T-helper 22 cell (primary cell): ENCODE data around the gene UCP2.
A peak's percentile ranks its signal among the peaks of the same experiment; 100 is the strongest.
"Not testable (repeated sequence)": the region's sequence is repeated elsewhere in the genome, so short reads cannot be mapped to it uniquely, and the experiment has no call there.

Source experiments
- DNase-seq: peaks from one replicate; pipeline ENCODE4 v3.0.0-alpha.2; 2020; ENCODE audit warnings: low read depth

Gene UCP2

DNA sequence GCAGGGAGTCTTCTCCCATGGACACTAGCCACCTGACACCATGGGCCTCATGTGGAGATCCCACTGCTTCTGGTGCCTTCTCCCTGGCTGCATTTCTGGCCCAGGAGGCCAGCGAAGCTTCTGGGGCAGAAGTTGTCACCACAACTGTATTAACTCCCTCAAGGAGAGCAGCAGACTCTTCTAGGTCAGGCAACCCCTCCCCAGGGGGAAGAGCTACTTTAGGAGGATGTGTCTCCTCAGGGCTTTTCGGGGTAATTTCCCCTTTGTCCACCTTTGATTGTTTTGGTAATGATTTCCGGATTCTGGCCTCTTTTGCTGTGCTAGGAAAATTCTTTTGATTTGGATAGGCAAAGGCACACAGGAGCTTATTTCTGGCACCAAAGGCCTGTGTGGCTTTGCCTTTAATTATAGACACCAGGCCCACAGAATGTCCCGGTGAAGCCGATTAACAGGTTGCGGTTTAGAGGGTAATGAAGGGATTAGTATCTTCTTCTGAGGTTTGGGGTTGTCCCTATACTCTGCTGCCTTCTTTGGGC, 8.9 kb upstream of the UCP2 start:
- DNase-seq: peak; percentile 24

DNA sequence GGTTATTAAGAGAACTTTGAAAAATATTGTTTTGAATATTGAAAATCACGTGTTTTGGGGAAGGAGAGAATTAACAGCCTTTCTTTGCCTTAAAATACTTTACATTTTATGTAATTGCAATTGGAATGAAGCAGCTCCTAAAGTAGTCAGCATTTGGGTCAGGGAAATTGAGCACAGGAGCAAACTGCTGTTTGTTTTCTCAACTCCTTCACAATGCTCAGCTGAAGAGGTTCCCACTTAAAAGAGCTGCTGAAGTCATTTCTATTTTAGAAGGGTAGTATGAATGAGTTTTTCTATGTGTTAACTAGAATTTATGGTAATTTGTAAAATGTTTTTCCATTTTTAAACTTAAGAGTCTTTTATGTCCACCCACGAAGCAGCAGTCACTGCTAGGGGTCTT, 8.1 kb upstream of the UCP2 start:
- no peak for DNase-seq

DNA sequence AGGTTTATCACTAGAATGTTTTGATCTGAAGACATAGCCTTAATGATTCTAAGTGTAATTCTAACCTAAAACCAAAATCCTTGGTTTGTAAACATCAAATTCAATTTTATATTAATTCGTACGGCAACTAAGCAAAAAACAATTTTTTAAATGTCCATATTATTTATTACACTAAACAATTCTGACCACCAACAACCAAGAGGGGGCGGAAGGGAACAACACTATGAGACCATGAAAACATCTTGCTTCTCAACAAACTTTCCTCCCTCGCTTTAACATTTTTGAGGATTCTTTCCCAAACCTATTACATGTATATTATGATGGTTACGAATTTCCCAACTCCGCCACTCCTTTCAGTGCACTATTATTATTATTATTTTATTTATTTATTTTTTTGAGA, 6.5 kb upstream of the UCP2 start:
- DNase-seq: no peak

DNA sequence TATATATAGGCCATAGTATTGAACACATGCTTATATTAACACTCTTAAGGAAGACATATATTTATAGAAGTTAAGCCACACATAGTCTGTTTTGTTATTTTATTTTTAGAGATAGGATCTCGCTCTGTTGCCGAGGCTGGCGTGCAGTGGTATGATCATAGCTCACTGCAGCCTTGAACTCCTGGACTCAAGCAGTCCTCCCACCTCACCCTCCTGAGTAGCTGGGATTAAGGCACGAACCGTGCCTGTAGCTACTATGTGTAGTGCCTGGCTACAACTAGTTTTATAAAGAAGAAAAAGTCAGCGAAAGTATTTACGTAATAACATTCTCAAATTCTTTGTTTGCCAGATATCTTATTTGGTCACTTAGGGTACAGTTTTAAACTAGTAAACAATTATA, 5.6 kb upstream of the UCP2 start:
- DNase-seq: no peak

DNA sequence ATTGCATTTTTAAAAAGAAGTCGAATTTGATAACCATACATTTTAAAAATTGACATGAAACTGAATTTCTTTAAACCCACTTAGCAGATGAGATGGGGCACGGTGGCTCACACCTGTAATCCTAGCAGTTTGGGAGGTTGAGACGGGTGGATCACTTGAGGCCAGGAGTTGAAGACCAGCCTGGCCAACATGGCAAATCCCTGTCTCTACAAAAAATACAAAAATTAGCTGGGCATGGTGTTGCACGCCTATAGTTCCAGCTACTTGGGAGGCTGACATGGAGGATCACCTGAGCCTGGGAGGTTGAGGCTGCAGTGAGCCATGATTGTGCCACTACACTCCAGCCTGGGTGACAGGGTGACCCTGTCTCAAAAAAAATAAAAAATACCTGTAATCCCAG, 3.0 kb upstream of the UCP2 start:
- DNase-seq: not testable (repeated sequence)

DNA sequence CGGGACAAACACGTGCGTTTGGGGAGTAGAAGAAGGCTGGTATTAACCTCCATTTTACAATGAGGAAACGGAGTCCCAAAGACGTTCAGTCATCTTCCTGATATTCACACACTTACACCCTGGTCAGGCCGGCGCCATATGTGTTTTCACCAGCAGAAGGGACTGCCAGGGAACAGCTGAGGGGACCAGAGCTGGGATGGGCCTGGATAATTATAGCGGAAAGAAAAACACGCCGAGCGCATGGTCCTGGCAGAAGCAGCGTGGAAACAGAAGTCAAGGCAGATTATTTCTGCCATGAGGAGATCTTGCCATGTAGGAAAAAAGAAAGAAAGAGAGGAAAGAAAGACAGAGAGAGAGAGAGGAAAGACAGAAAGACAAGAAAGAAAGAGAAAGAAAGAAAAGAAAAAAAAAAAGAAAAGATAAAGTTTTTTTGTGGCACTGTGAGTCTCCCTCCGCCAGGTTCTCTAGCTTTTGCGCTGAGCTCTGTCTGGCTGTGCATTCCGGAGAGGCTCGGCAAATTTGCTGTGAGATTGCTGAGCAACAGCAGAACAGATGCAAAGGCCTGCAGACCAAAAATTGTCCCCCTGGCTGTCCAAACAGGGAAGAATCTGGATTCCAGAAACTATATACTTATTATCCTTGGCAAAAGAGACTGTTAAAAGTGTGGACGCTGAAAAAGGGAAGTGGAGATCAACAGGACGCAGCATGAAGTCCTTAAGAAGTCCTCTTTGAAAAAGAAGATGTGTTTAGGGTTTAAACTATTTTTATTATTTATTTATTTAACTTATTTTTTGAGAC, 1.3 kb upstream of the UCP2 start:
- DNase-seq: no peak

DNA sequence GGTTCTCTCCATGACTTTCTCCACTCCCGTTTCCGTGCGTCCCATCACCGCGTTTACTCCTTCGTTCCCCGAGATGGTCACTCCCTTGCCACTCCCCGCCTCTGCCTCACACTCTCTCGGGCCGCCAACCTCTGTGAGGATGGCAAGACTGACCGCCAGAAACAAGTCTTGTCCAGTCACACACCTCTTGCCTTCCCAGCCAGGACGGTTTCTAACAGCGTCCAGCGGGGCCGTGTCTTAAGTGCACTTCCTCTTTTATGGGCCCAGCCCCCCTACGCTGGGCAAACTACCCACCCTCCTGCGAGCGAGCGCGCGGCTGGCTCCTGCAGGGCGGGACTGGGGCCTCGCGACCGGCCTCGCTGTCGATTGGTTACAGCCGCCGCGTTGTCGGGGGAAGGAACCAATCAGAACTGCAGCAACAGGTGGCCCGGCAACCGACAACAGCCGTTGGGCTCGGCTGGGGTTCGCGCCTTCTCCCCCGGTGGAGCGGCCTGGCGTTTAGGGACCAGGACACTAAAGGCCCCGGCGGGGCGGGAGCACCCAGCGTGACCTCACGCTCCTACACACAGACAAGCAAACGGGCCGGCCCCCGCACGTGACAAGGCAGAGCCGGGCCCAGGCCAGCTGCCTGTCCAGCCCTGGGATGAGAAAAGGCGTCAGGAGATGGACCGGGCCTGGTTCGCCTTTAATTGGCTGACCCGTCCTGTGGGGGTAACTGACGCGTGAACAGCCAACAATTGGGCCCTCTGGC, 522 bp upstream of the UCP2 start:
- peak; percentile 90 for DNase-seq

DNA sequence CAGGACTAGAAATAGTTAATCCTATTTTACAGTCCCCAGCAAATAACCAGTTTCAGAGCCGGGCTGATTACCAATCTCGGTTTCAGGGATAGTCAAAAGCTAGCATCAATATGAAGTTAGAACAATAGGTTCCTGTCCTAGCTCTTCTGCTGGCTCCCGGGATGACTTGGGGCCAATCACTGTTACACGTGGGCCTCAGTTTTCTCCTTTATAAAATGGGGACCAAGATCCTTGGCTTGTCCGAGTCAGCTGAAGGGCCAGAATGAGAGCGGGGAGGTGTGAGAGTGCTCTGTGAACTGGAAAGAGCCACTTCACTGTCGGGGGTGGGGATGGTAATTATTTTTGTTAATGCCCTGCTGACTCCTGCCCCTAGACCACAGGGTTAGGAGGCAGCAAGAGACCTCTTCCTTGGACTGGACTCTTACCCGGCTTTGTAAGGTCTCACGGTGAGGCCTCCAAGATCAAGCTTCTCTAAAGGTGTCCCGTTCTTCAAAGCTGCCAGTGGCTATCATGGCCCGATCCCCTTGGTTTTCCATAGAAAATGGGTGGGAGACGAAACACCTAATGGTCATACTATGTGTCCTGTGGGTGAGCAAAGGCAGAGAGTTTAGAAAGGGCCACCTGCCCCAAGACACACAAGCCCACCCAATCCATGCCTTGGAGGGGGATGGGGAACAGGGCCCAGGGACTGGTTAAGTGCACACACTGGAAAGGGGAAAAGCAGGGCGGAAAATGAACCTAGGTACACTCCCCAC, 1.4 kb downstream of the UCP2 start:
- DNase-seq: no peak

DNA sequence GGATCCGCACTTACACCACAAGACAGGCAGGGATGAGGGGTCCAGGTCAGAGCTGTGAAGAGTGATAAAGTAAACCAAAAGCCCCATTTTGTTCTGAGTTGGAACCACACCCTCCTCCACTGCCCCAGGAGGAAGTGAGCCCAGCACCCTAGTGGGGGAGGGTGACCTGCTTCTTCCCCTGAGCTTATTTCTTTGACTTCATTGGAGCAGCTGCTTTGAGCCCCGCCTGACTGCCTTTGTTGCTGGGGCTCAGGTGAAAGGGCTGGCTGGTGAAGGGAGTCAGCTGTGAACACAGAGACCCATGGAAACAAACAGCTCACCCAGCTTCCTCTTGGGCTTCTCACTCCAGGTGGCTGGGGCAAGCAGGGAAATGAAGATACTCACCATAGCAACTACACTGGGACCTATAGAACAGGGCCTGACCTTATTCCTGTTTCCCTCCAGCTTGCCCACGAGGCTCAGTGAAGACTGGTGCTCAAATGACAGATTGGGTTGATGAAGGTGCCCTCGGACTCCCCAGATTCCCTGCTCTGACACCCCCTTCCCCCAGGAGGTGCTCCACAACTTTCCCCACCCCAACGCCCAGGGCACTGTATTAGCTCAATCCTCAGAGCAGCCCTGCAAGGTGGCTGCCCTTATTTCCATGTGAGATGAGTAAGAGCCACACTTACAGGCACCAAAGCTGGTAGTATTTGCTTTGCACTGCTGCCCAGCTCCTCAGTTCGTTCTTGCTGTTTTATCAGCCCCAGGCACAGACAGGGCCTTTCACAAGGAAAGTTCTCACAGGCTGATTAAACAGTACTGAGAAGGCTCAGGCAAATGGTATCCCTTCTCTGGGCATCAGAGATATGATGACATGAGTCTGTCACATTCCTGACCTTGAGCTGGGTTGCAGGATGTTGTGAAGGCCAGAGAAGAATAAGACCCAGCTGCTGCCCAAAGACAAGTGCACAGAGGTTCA, 2.4 kb downstream of the UCP2 start:
- peak; percentile 76 for DNase-seq

DNA sequence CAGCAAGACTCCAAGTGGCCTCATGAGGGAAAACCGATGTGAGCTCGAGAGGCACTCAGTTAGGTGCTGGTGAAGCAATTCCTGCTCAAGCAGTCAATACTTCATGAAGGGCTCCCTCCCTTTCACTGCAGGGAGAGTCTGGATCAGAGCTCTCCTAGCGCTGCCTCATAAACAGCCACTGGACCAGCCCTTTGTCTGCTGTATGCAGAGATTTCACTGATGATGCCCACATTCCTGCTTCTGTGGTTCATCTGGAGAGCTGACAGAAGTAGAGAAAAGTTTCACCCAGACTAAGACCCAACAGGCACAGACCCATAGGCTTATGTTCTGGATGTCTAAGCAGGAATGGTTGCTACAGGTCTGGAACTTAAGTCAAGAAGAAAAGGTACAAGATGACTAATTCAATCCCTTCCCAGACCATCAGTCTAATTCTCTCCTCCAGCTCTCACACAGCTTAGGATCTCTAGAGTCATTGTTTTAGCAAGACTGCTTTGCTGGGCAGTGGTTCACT, 4.0 kb downstream of the UCP2 start:
- no peak for DNase-seq

DNA sequence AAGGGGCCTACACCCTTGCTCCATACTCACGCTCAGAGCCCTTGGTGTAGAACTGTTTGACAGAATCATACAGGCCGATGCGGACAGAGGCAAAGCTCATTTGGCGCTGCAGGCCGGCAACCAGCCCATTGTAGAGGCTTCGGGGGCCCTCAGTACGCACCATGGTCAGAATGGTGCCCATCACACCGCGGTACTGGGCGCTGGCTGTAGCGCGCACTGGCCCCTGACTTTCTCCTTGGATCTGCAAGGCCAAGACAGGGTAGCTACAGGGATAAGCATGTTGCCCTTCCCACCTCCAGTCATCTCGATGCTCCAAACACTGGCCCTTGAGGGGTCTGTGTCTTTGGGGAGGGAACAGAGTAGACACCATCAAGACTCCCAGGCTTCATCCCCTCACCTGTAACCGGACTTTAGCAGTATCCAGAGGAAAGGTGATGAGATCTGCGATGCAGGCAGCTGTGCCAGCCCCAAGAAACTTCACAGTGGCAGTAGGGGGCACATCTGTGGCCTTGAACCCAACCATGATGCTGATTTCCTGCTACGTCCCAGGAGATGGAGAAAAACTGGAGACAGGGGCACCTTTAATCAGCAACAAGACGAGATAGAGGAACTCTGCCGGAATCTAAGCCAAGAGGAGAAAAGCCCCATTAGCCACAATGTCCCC, 4.7 kb downstream of the UCP2 start:
- no peak for DNase-seq

DNA sequence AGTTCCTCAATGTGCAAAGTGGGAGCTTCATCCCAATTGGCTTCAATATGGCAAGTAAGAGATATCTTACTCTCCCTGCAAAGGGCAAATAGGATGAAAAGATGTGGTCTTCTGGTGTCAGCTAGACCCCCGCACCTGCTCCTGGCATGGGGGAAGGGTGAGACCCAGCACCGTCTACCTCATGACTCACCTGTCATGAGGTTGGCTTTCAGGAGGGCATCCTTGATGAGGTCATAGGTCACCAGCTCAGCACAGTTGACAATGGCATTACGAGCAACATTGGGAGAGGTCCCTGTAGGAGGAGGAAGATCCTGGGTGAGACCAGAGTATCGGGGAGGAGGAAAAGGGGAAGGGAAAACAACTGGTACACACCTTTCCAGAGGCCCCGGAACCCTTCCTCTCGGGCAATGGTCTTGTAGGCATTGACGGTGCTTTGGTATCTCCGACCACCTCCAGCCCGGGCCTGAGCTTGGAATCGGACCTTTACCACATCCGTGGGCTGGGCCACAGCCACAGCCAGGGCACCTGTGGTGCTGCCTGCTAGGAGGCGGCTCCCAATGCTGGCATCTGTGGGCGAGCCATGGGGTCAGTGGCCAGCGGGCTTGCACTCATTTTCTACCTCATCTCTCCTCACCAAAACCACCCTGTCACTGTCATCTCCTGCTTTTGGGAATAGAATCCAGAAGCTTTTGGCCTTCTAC, 6.0 kb downstream of the UCP2 start:
- no peak for DNase-seq

DNA sequence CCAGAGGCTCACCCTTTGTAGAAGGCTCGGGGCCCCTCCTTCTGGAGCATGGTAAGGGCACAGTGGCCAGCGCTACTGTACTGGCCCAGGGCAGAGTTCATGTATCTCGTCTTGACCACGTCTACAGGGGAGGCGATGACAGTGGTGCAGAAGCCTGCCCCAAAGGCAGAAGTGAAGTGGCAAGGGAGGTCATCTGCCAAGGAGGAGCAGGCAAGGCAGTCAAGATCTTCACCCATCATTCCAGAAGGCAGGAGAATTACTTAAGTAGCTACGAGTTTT, 7.2 kb downstream of the UCP2 start:
- no peak for DNase-seq

DNA sequence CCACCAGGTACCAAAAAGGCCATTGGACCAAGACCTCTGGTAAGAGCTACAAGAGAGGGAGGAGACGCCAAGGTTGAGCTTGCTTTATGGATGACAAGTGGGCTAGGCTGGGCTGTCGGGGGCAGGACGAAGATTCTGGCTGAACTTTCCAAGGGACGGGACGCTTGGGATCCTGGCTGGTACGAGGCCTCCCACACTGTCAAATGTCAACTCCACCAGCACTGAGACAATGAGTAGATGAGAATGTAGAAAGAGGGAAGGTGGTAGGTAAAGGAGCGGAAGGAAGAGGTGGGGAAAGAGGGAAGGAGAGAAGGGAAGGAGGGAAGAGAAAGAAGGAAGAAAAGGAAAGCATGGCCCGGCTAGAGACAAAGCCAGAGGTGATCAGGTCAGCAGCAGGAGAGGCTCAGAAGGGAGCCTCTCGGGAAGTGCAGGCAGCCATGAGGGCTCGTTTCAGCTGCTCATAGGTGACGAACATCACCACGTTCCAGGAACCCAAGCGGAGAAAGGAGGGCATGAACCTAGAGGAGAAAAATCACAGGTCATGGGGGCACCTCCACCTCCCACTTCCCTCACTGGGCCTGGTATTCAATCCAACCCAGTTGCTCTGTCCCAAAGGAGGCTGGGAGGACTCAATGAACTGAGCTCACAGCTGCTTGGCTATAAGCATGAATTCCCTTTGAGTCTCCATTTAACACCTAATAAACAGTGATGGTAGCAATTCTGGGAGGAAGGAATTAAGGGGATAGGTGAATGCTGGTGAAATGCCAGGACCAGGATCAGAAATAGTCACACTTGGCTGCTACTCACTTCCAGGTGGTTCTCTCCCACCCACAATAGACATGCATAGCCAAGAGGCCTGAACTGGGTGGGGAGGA, 7.8 kb downstream of the UCP2 start:
- DNase-seq: no peak

DNA sequence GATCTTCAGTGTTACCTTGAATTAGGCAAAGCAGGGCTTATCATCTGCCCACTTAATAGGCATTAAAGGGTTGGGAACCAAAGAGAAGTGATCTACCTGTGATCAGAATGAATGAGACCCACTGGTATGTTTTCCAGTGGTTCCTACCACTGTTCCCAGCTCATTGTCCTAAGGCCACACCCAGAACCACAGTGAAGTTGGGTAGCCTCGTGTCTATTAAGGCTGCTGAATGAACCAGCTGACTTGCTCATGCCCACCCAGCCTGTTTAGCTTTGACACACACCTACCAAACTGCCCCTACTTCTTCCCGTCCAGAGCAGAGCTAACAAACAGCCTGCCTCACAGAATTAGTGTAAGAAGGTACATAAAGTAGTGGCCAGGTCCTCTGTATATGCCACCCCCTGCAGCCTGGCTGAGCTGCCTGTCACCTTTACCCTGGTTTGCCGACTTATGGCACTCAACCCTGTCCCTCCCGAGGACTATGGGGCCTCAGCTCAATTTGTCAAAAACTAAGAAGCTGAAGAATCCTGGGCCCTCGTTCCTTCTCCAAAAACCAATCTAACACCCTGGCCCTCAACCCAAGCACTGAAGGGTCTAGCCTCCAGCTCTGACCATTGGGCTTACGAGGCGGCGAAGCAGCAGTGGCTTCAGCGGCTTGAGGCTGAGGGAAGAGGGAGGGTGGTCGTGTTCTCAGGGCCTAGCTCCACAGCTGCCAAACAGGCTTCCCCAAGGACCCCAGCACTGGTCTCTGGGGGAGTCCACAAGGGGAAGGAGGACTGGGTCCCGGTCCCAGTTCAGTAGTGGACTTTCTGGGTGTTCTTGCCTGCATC, 9.8 kb downstream of the UCP2 start:
- DNase-seq: no peak

DNA sequence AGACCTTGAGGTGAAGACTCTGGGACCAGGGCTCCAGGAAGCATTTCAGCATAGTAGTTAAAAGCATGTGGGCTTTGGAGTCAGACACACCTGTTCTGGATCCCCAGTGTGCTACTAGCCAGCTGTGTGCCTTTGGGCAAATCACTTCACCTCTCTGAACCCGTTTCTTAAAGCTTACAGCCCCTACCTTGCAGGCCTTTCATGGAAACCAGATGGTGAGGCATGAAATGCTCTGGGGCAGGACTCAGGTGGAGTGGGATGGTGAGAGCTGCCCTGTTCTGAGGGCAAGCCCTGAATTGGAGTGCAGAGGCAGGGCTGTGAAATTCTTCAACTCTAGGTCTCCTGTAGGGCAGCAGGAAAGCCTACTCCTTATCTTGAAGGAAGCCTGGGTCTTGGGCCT, 10.5 kb downstream of the UCP2 start:
- DNase-seq: no peak

DNA sequence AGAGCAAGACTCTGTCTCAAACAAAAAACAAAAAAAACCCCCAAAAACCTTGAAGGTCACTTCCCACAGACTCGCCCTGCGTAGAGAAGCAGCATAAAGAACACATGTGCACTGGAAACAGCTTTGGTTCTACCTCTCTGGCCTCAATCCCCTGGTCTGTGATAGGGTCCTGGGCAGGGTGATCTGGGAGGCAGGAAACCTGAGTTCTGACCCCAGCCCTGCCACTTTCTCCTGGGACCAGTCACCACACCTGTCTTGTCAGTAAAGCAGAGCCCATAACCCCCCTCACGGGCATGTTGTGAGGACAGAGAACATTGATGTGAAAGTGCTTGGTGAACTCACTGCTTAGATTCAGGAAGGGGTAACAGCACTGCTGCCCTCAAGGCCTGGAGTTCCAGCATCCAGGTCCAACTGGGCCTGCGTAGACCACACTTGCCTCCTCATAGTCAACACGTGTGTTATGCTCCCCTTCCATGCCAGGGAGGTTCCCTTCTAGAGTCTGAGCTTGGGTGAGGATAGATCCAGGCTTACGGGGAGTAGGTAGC, 11.4 kb downstream of the UCP2 start:
- no peak for DNase-seq
